Muscle of arm (tissue), 12 donors: ENCODE results near the gene COX15. TPM values are rescaled to one million over a fixed set of nuclear protein-coding genes. Genes with fewer than 3 reads are reported as not detected.

Experiments
- polyA plus RNA-seq, 12 donors: library from polyadenylated mRNA; unstranded; fragments of 120-200 nt; gene quantifications; one replicate each; pipeline ENCODE4 v1.2.1, GENCODE V29; 2013; ENCODE audit not compliant: insufficient read length in 12 of 12

The COX15 gene
- polyA plus RNA-seq, 12 donors = 23.6 to 41.5 (median 30.4) TPM; not detected in 1

Other genes with a start within 250 kb of the COX15 start
- gene NKX2-3, start 199.2 kb downstream of the COX15 start, polyA plus RNA-seq = 1 to 10 TPM in 5 of 12 donors, under 1 TPM in 4, not detected in 3; 0.09 to 5.4 (median 1.1) TPM
- gene SLC25A28, start 111.7 kb downstream of the COX15 start, polyA plus RNA-seq = 10 to 100 TPM in 11 of 12 donors, not detected in 1; 27.0 to 55.6 (median 33.8) TPM
- gene ENTPD7, start 72.6 kb downstream of the COX15 start, polyA plus RNA-seq = 1 to 10 TPM in 11 of 12 donors, not detected in 1; 3.3 to 7.0 (median 4.7) TPM
- gene CUTC, start 107 bp upstream of the COX15 start, polyA plus RNA-seq = 10 to 100 TPM in 11 of 12 donors, not detected in 1; 15.5 to 24.5 (median 21.5) TPM
- gene ABCC2, start 50.5 kb upstream of the COX15 start, polyA plus RNA-seq = 1 to 10 TPM in 4 of 12 donors, under 1 TPM in 6, not detected in 2; 0.53 to 1.4 (median 0.95) TPM